Measurements from ENCODE around the gene OSBPL8. TPM values are rescaled to one million over a fixed set of nuclear protein-coding genes. Genes with fewer than 3 reads are reported as not detected.

The OSBPL8 gene
- total and polyA plus RNA-seq, 2 experiments from 2014 or later, result 20.1 to 82.5 TPM

- H4K20me1 ChIP-seq (ENCODE audit: insufficient read depth, poor library complexity, severe bottlenecking), result no peaks in the 10 kb centered on the region
- no peaks in the 10 kb centered on the region for H3K36me3 ChIP-seq (replicated peaks; ENCODE audit: insufficient read depth, low read depth)
- no peak for TF ChIP-seq CTCF (IDR thresholded peaks at IDR 0.05; ENCODE audit: poor library complexity)
- no peak for TF ChIP-seq EZH2phosphoT487 (IDR thresholded peaks at IDR 0.05; ENCODE audit: low read depth, severe bottlenecking, unreplicated experiment)
- no peak for TF ChIP-seq EZH2 (IDR thresholded peaks at IDR 0.05; ENCODE audit: borderline replicate concordance)
- H3K9me2 ChIP-seq (replicated peaks; ENCODE audit: insufficient read depth), result no peaks in the 10 kb centered on the region
- no peaks in the 10 kb centered on the region for H3K9me3 ChIP-seq (ENCODE audit: low read depth)
- H3K4me1 ChIP-seq (ENCODE audit: insufficient read depth), result no peaks in the 10 kb centered on the region
- H3K27ac ChIP-seq, result no peak overlapping the region
- no peak overlapping the region for H3K4me3 ChIP-seq
- no peak overlapping the region for H2AFZ ChIP-seq
- 92% methylated on average over 3 of the region's 3 CpGs for WGBS (ENCODE audit: low lambda C conversion rate, missing lambda C conversion rate)
- no peak for DNase-seq (ENCODE audit: low spot score)
- no peaks in the 10 kb centered on the region for H3K27me3 ChIP-seq
- no peak overlapping the region for H3K4me2 ChIP-seq
- H3K79me2 ChIP-seq, result no peaks in the 10 kb centered on the region
Measured at GRCh38 chr12:76587428-76588178, 28.0 kb upstream of the OSBPL8 start.

- DNase-seq (ENCODE audit: low spot score), result peak; percentile 19
- TF ChIP-seq CTCF (IDR thresholded peaks at IDR 0.05; ENCODE audit: poor library complexity) (peak; percentile 55), EZH2 (IDR thresholded peaks at IDR 0.05; ENCODE audit: borderline replicate concordance) (no peak), EZH2phosphoT487 (IDR thresholded peaks at IDR 0.05; ENCODE audit: low read depth, severe bottlenecking, unreplicated experiment) (no peak)
- Histone ChIP-seq H3K9me2 (replicated peaks; ENCODE audit: insufficient read depth) (no peaks in the 10 kb centered on the region), H3K9me3 (ENCODE audit: low read depth) (no peaks in the 10 kb centered on the region), H3K4me2 (no peak overlapping the region), H3K4me1 (ENCODE audit: insufficient read depth) (no peaks in the 10 kb centered on the region), H2AFZ (no peak overlapping the region), H3K27me3 (no peaks in the 10 kb centered on the region), H3K36me3 (replicated peaks; ENCODE audit: insufficient read depth, low read depth) (no peaks in the 10 kb centered on the region), H4K20me1 (ENCODE audit: insufficient read depth, poor library complexity, severe bottlenecking) (no peaks in the 10 kb centered on the region), H3K27ac (no peak overlapping the region), H3K79me2 (no peaks in the 10 kb centered on the region), H3K4me3 (no peak overlapping the region)
- 83% methylated on average over 3 of the region's 3 CpGs for WGBS (ENCODE audit: low lambda C conversion rate, missing lambda C conversion rate)
Measured at GRCh38 chr12:76586764-76587395, 27.3 kb upstream of the OSBPL8 start.

GRCh38 chr12:76583301-76583700 is 23.7 kb upstream of the OSBPL8 start:
- 88% methylated on average over 3 of the region's 3 CpGs for WGBS (ENCODE audit: low lambda C conversion rate, missing lambda C conversion rate)
- Histone ChIP-seq H3K27ac (no peak overlapping the region), H3K4me3 (no peak overlapping the region), H3K9me3 (ENCODE audit: low read depth) (no peaks in the 10 kb centered on the region), H3K9me2 (replicated peaks; ENCODE audit: insufficient read depth) (no peaks in the 10 kb centered on the region), H4K20me1 (ENCODE audit: insufficient read depth, poor library complexity, severe bottlenecking) (no peaks in the 10 kb centered on the region), H2AFZ (no peak overlapping the region), H3K4me2 (no peak overlapping the region), H3K27me3 (no peaks in the 10 kb centered on the region), H3K79me2 (no peaks in the 10 kb centered on the region), H3K4me1 (ENCODE audit: insufficient read depth) (no peaks in the 10 kb centered on the region), H3K36me3 (replicated peaks; ENCODE audit: insufficient read depth, low read depth) (no peaks in the 10 kb centered on the region)
- TF ChIP-seq EZH2phosphoT487 (IDR thresholded peaks at IDR 0.05; ENCODE audit: low read depth, severe bottlenecking, unreplicated experiment), result no peak
- no peak for TF ChIP-seq CTCF (IDR thresholded peaks at IDR 0.05; ENCODE audit: poor library complexity)
- no peak for TF ChIP-seq EZH2 (IDR thresholded peaks at IDR 0.05; ENCODE audit: borderline replicate concordance)
- DNase-seq (ENCODE audit: low spot score), result no peak
